SK-N-SH (cell line): ENCODE data around the gene CHD2. TPM values are rescaled to one million over a fixed set of nuclear protein-coding genes. Genes with fewer than 3 reads are reported as not detected.

ENCODE experiments used
- CTCF ChIA-PET: fragments of 300-600, 350-600 bp; formaldehyde crosslinking; extraction: SDS; loops from one replicate; lab custom pipeline; 2021; lab: Yijun Ruan, JAX
- POLR2A ChIA-PET: fragments of 350-600 bp; sonication (Branson Sonifier 250); formaldehyde crosslinking; extraction: SDS; loops from one replicate; lab custom pipeline; 2020; ENCODE audit warnings: antibody characterized with exemption, inconsistent platforms; lab: Yijun Ruan, JAX
- DNase-seq: peaks from one replicate; pipeline ENCODE4 v3.0.0; 2012
- H2AFZ ChIP-seq: fragments of 200-600 bp; sonication (generic); 2 replicates; pipeline ENCODE4 v1.8.1; 2016; ENCODE audit warnings: antibody characterized with exemption, mild to moderate bottlenecking, low read depth
- H3F3A ChIP-seq: fragments of 200-600 bp; sonication (generic); replicated peaks from 2 replicates; pipeline ENCODE3; 2016; ENCODE audit warnings: antibody characterized with exemption, mild to moderate bottlenecking; ENCODE audit not compliant: insufficient read depth
- H3K27ac ChIP-seq, 2 experiments: fragments of 200-500 bp in 1 of 2; fragments of 200-600 bp in 1 of 2; sonication (Bioruptor generic) in 1 of 2; sonication (generic), shearing (Covaris generic) in 1 of 2; 2 replicates each; pipeline versions ENCODE4 v1.5.1 to v1.6.1; 2014 to 2016; ENCODE audit warnings: low read depth in 2 of 2, inconsistent platforms in 1 of 2, low read length in 1 of 2, mild to moderate bottlenecking in 1 of 2, mixed read lengths in 1 of 2
- H3K27me3 ChIP-seq: fragments of 200-600 bp; sonication (generic), shearing (Covaris generic); 2 replicates; pipeline ENCODE4 v1.6.1; 2016; ENCODE audit warnings: mixed run types; ENCODE audit not compliant: insufficient read depth
- H3K36me3 ChIP-seq, 2 experiments: fragments of 200-500 bp in 1 of 2; fragments of 200-600 bp in 1 of 2; sonication (Bioruptor generic) in 1 of 2; sonication (generic) in 1 of 2; replicated peaks in 1 of 2; 2 replicates each; pipeline versions ENCODE3 to v1.5.1; 2014 to 2016; ENCODE audit warnings: low read length in 1 of 2, mild to moderate bottlenecking in 1 of 2; ENCODE audit not compliant: insufficient read depth in 2 of 2, control insufficient read depth in 1 of 2
- H3K4me1 ChIP-seq, 2 experiments: fragments of 200-500 bp in 1 of 2; fragments of 200-600 bp in 1 of 2; sonication (Bioruptor generic) in 1 of 2; sonication (generic), shearing (Covaris generic) in 1 of 2; 2 replicates each; pipeline versions ENCODE4 v1.5.1 to v1.6.1; 2014 to 2016; ENCODE audit warnings: low read depth in 1 of 2, low read length in 1 of 2, mixed run types in 1 of 2; ENCODE audit not compliant: insufficient read depth in 2 of 2, control insufficient read depth in 1 of 2
- H3K4me2 ChIP-seq: fragments of 200-600 bp; sonication (generic), shearing (Covaris generic); 2 replicates; pipeline ENCODE4 v1.6.1; 2017; ENCODE audit warnings: mixed run types
- H3K4me3 ChIP-seq, 2 experiments: fragments of 200-500 bp in 1 of 2; fragments of 200-600 bp in 1 of 2; sonication (Bioruptor generic) in 1 of 2; sonication (generic), shearing (Covaris generic) in 1 of 2; 2 replicates each; pipeline versions ENCODE4 v1.5.1 to v1.8.1; 2014 to 2016; ENCODE audit warnings: low read depth in 2 of 2, inconsistent platforms in 1 of 2, low read length in 1 of 2, mild to moderate bottlenecking in 1 of 2, mixed read lengths in 1 of 2, moderate library complexity in 1 of 2
- H3K79me2 ChIP-seq: fragments of 200-600 bp; sonication (generic); 2 replicates; pipeline ENCODE4 v1.8.1; 2017; ENCODE audit warnings: mild to moderate bottlenecking; ENCODE audit not compliant: insufficient read depth
- H3K9ac ChIP-seq: fragments of 200-600 bp; sonication (generic); 2 replicates; pipeline ENCODE4 v1.6.1; 2017; ENCODE audit warnings: mixed run types
- H3K9me2 ChIP-seq: fragments of 200-600 bp; sonication (generic); 2 replicates; pipeline ENCODE4 v1.6.1; 2017; ENCODE audit warnings: mixed run types
- H3K9me3 ChIP-seq: fragments of 200-600 bp; sonication (generic); 2 replicates; pipeline ENCODE4 v1.6.1; 2017; ENCODE audit warnings: mixed run types, mild to moderate bottlenecking, moderate library complexity
- H4K20me1 ChIP-seq: fragments of 200-600 bp; sonication (generic); 2 replicates; pipeline ENCODE4 v1.6.1; 2017; ENCODE audit warnings: mild to moderate bottlenecking, mixed run types; ENCODE audit not compliant: insufficient read depth
- CHD2 ChIP-seq: fragments of 150-350 bp; IDR thresholded peaks from 2 replicates; pipeline ENCODE4 v1.6.1; 2018; ENCODE audit warnings: low read length; ENCODE audit not compliant: partially characterized antibody
- ELF1 ChIP-seq: IDR thresholded peaks from 2 replicates; pipeline ENCODE4 v1.4.0; 2012
- EP300 ChIP-seq, 2 experiments: IDR thresholded peaks; 2 replicates each; pipeline versions ENCODE4 v1.4.0 to v1.6.1; 2012; ENCODE audit warnings: borderline replicate concordance in 1 of 2, low read depth in 1 of 2, low read length in 1 of 2
- FOSL2 ChIP-seq: IDR thresholded peaks from 2 replicates; pipeline ENCODE4 v1.4.0; 2012; ENCODE audit warnings: low read depth, mild to moderate bottlenecking, moderate library complexity, borderline replicate concordance
- FOXJ3 ChIP-seq: sonication (generic); formaldehyde crosslinking; IDR thresholded peaks from 2 replicates; pipeline ENCODE4 v1.5.1; 2020; ENCODE audit warnings: mild to moderate bottlenecking, missing genetic modification reagents
- GABPA ChIP-seq: IDR thresholded peaks from 2 replicates; pipeline ENCODE4 v1.4.0; 2012; ENCODE audit warnings: low read depth, mild to moderate bottlenecking
- IRF3 ChIP-seq: fragments of 150-350 bp; IDR thresholded peaks from 2 replicates; pipeline ENCODE4 v1.6.1; 2016; ENCODE audit warnings: mild to moderate bottlenecking, low read depth, low read length
- JUND ChIP-seq: IDR thresholded peaks from 2 replicates; pipeline ENCODE4 v1.4.0; 2012
- MEF2A ChIP-seq: IDR thresholded peaks from 2 replicates; pipeline ENCODE4 v1.4.0; 2012; ENCODE audit warnings: low read depth, borderline replicate concordance
- NRF1 ChIP-seq: IDR thresholded peaks from 2 replicates; pipeline ENCODE4 v1.6.1; 2012; ENCODE audit warnings: low read depth, mild to moderate bottlenecking, low read length
- PBX3 ChIP-seq: IDR thresholded peaks from 2 replicates; pipeline ENCODE4; 2012
- SIN3A ChIP-seq: IDR thresholded peaks from 2 replicates; pipeline ENCODE4 v1.6.1; 2012; ENCODE audit warnings: low read depth, mild to moderate bottlenecking, low read length, moderate library complexity, borderline replicate concordance
- TCF12 ChIP-seq: IDR thresholded peaks from 2 replicates; pipeline ENCODE4 v1.4.0; 2012
- YY1 ChIP-seq: IDR thresholded peaks from 2 replicates; pipeline ENCODE4 v1.4.0; 2012; ENCODE audit warnings: low read depth, mild to moderate bottlenecking
- WGBS: methylation state at CpG from one replicate; pipeline ENCODE4 v1.1.6; 2017; ENCODE audit warnings: low lambda C conversion rate; 5-methylcytosine and 5-hydroxymethylcytosine counted together
- polyA plus RNA-seq, 3 experiments: library from polyadenylated mRNA; depleted of rRNA; stranded (reverse); fragments of >200 nt; gene quantifications; 2 replicates each; pipeline ENCODE4 v1.2.3, GENCODE V29; 2012
- TF ChIP-seq, protein P1 (sequence below): IDR thresholded peaks from 2 replicates; pipeline ENCODE4 v1.6.1; 2012; ENCODE audit warnings: mild to moderate bottlenecking, low read depth, low read length, moderate library complexity

CHD2 gene
- polyA plus RNA-seq, 1 of the 3 experiments (the other 2 are of a cell fraction): 25.3 TPM

DNA sequence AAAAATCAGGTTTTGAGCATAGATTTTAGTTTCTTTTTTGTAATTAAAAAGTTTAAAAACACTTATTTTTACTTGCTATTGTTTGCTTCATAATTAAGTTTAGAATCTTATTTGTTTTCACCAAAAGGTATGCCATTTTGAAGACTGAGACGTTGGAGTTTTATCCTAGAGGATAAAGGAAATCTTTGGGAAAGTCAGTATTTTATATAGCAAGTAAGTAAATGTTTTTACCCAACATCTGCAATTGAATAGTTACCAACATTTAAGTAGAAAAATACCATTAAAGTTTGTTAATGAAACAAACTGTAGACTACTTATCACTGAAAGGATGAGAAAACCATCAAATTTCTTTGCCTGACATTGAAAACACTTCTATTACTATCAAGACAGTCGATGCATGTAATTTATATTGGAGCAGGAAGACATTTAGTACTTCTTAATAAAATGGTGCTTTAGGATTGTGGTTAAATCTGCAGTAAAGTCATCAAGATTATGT, 14.0 kb upstream of the CHD2 start:
- peak overlapping the region; percentile 64 for H3K4me2 ChIP-seq
- POLR2A ChIA-PET: interaction anchor here (0.6 to 1.5 kb wide), 2 partner anchors 57 to 77 kb away, joined by 3 to 5 read pairs; no protein-coding TSS in a partner anchor
- no peaks in the 10 kb centered on the region for H3K9me3 ChIP-seq
- H3K9ac ChIP-seq: peak overlapping the region; percentile 99
- H4K20me1 ChIP-seq: peaks cover 33% of the 10 kb centered on the region; the same call in 1 of the 2 replicates
- CTCF ChIA-PET: interaction anchor here (0.7 to 1.3 kb wide), 2 partner anchors 31 to 77 kb away, joined by 3 read pairs; no protein-coding TSS in a partner anchor
- no peaks in the 10 kb centered on the region for H3K9me2 ChIP-seq
- no peaks in the 10 kb centered on the region for H3K27me3 ChIP-seq
- H3F3A ChIP-seq: peaks cover 4% of the 10 kb centered on the region
- 0 out of 2 replicates have a peak overlapping the region, but pooled peaks have one; percentile 1 for H2AFZ ChIP-seq
- H3K27ac ChIP-seq: peak overlapping the region; percentile 91 to 97
- WGBS: 4% methylated on average over 2 of the region's 2 CpGs
- TF ChIP-seq NRF1 (no peak), IRF3 (no peak), EP300 (IDR thresholded peaks at IDR 0.05; ENCODE audit: borderline replicate concordance in 1 of 2, low read depth in 1 of 2, low read length in 1 of 2) (no peak), FOXJ3 (no peak), FOSL2 (no peak), JUND (no peak), SIN3A (no peak), MEF2A (no peak), GABPA (no peak), CHD2 (no peak)
- TF ChIP-seq, protein P1, sequence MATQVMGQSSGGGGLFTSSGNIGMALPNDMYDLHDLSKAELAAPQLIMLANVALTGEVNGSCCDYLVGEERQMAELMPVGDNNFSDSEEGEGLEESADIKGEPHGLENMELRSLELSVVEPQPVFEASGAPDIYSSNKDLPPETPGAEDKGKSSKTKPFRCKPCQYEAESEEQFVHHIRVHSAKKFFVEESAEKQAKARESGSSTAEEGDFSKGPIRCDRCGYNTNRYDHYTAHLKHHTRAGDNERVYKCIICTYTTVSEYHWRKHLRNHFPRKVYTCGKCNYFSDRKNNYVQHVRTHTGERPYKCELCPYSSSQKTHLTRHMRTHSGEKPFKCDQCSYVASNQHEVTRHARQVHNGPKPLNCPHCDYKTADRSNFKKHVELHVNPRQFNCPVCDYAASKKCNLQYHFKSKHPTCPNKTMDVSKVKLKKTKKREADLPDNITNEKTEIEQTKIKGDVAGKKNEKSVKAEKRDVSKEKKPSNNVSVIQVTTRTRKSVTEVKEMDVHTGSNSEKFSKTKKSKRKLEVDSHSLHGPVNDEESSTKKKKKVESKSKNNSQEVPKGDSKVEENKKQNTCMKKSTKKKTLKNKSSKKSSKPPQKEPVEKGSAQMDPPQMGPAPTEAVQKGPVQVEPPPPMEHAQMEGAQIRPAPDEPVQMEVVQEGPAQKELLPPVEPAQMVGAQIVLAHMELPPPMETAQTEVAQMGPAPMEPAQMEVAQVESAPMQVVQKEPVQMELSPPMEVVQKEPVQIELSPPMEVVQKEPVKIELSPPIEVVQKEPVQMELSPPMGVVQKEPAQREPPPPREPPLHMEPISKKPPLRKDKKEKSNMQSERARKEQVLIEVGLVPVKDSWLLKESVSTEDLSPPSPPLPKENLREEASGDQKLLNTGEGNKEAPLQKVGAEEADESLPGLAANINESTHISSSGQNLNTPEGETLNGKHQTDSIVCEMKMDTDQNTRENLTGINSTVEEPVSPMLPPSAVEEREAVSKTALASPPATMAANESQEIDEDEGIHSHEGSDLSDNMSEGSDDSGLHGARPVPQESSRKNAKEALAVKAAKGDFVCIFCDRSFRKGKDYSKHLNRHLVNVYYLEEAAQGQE: no peak
- TF ChIP-seq, all 33 proteins: peak for 0
- H3K36me3 ChIP-seq: peaks cover 43 to 64% of the 10 kb centered on the region in 2 experiments
- peaks cover 83% of the 10 kb centered on the region for H3K79me2 ChIP-seq
- no peak for DNase-seq
- peak overlapping the region; percentile 77 to 86; a peak in 3 of 4 replicates for H3K4me3 ChIP-seq
- H3K4me1 ChIP-seq: peaks cover 20 to 22% of the 10 kb centered on the region in 2 experiments; a peak in 3 of 4 replicates

GRCh38 chr15:92886815-92887214, 13.3 kb upstream of the CHD2 start:
- TF ChIP-seq YY1 (no peak), CHD2 (no peak), TCF12 (no peak), PBX3 (no peak), SIN3A (no peak), ELF1 (no peak)
- peaks cover 49 to 71% of the 10 kb centered on the region in 2 experiments for H3K36me3 ChIP-seq
- H3K9ac ChIP-seq: peak overlapping the region; percentile 99
- H3K4me1 ChIP-seq: peaks cover 18 to 20% of the 10 kb centered on the region in 2 experiments; a peak in 3 of 4 replicates
- peaks cover 90% of the 10 kb centered on the region for H3K79me2 ChIP-seq
- H3K9me2 ChIP-seq: no peaks in the 10 kb centered on the region
- H2AFZ ChIP-seq: no peak overlapping the region
- CTCF ChIA-PET: interaction anchor here (1.2 to 1.3 kb wide), 2 partner anchors 31 to 77 kb away, joined by 3 to 4 read pairs; no protein-coding TSS in a partner anchor
- H3F3A ChIP-seq: peaks cover 11% of the 10 kb centered on the region
- peak overlapping the region in 1 of 2 experiments; percentile 91; a peak in 3 of 4 replicates for H3K27ac ChIP-seq
- no peaks in the 10 kb centered on the region for H3K27me3 ChIP-seq
- POLR2A ChIA-PET: interaction anchor here (1.5 kb wide), 1 partner anchor 78 kb away, joined by 5 read pairs; no protein-coding TSS in a partner anchor
- DNase-seq: no peak
- peak overlapping the region; percentile 64 for H3K4me2 ChIP-seq
- 36% methylated on average over 8 of the region's 8 CpGs for WGBS
- no peaks in the 10 kb centered on the region for H3K9me3 ChIP-seq
- H3K4me3 ChIP-seq: peak overlapping the region; percentile 6 to 77; a peak in 3 of 4 replicates
- H4K20me1 ChIP-seq: peaks cover 40% of the 10 kb centered on the region; the same call in 1 of the 2 replicates
